Osteocyte (in vitro differentiated cells): ENCODE data around the gene OR1S1. TPM values are rescaled to one million over a fixed set of nuclear protein-coding genes. Genes with fewer than 3 reads are reported as not detected.

Source experiments
- DNase-seq: peaks from one replicate; pipeline ENCODE4 v3.0.0; 2021; ENCODE audit warnings: mixed read lengths; ENCODE audit not compliant: unreplicated experiment; ENCODE audit errors: extremely low spot score
- H3K27ac Mint-ChIP-seq: one replicate; pipeline ENCODE4 v1.8.0; 2021; ENCODE audit warnings: mild to moderate bottlenecking, mixed read lengths; ENCODE audit not compliant: unreplicated experiment
- H3K27me3 Mint-ChIP-seq: one replicate; pipeline ENCODE4 v1.8.0; 2021; ENCODE audit warnings: mixed read lengths; ENCODE audit not compliant: unreplicated experiment
- H3K36me3 Mint-ChIP-seq: one replicate; pipeline ENCODE4 v1.8.0; 2021; ENCODE audit warnings: mixed read lengths; ENCODE audit not compliant: unreplicated experiment
- H3K4me1 Mint-ChIP-seq: one replicate; pipeline ENCODE4 v1.8.0; 2021; ENCODE audit warnings: mixed read lengths; ENCODE audit not compliant: unreplicated experiment
- H3K4me3 Mint-ChIP-seq: one replicate; pipeline ENCODE4 v1.8.0; 2021; ENCODE audit warnings: mild to moderate bottlenecking, moderate library complexity, mixed read lengths; ENCODE audit not compliant: unreplicated experiment
- H3K9me3 Mint-ChIP-seq: one replicate; pipeline ENCODE4 v1.8.0; 2021; ENCODE audit warnings: mixed read lengths; ENCODE audit not compliant: unreplicated experiment
- total RNA-seq: library from RNA; stranded (reverse); gene quantifications from 2 replicates; pipeline ENCODE4 v1.2.1, GENCODE V29; 2021
- TF ChIP-seq, protein P1 (sequence below): fragments of 200-600 bp; sonication (generic); IDR thresholded peaks from 2 replicates; pipeline ENCODE4 v1.5.0; 2021; ENCODE audit warnings: antibody characterized with exemption, mild to moderate bottlenecking, moderate library complexity

Gene OR1S1
- total RNA-seq, 1 donor from 2014 or later, result not detected

DNA sequence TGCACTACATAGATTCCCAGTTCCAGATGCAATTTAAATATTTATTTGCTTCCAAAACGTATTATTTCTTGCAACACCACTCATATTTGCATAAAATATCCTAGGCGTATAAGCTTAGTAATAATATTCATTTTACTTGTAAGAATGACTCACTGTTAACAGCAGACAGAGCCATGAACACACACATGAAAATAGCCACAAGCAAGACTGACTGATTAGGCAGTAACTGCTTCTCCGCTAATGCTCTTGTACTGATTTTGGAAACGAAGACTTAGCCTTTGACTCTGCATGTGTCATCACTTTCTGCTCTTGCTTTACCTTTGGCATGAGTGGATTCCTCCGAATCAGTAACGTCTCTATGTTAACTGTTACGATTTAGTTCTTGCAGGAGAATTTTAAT lies 10.2 kb downstream of the OR1S1 start:
- Mint-ChIP-seq H3K4me3 (no peak overlapping the region), H3K27ac (no peak overlapping the region), H3K9me3 (no peaks in the 10 kb centered on the region), H3K4me1 (no peaks in the 10 kb centered on the region), H3K36me3 (no peaks in the 10 kb centered on the region), H3K27me3 (peaks cover 4% of the 10 kb centered on the region)
- no peak for DNase-seq
- TF ChIP-seq, protein P1, sequence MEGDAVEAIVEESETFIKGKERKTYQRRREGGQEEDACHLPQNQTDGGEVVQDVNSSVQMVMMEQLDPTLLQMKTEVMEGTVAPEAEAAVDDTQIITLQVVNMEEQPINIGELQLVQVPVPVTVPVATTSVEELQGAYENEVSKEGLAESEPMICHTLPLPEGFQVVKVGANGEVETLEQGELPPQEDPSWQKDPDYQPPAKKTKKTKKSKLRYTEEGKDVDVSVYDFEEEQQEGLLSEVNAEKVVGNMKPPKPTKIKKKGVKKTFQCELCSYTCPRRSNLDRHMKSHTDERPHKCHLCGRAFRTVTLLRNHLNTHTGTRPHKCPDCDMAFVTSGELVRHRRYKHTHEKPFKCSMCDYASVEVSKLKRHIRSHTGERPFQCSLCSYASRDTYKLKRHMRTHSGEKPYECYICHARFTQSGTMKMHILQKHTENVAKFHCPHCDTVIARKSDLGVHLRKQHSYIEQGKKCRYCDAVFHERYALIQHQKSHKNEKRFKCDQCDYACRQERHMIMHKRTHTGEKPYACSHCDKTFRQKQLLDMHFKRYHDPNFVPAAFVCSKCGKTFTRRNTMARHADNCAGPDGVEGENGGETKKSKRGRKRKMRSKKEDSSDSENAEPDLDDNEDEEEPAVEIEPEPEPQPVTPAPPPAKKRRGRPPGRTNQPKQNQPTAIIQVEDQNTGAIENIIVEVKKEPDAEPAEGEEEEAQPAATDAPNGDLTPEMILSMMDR, result no peak

DNA sequence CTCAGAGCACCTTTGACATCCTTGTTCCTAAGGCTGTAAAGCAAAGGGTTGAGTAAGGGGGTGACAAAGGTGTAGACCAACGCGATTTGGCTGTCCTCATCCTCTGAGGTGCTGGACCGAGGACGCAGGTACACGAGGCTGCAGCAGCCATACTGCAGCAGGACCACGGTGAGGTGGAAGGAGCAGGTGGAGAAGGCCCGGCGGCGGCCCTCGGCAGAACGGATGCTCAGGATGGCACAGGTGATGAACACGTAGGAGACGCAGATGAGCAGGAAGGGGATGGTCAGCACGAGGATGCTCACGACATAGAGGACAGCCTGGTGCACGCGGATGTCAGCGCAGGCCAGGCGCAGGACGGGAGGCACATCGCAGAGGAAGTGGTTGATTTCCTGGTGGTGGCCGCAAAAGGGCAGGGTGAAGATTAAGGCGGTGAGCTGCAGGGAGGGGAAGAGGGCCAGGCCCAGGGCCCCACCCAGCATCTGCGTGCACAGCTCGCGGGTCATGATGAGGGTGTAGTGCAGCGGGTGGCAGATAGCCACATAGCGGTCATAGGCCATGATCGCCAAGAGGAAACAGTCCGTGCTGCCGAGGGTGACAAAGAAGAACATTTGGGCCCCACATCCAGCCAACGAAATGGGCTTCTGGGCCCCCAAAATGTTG lies 15.6 kb downstream of the OR1S1 start:
- Mint-ChIP-seq H3K9me3 (no peaks in the 10 kb centered on the region), H3K27ac (no peak overlapping the region), H3K36me3 (no peaks in the 10 kb centered on the region), H3K4me3 (no peak overlapping the region), H3K4me1 (no peaks in the 10 kb centered on the region), H3K27me3 (peaks cover 6% of the 10 kb centered on the region)
- no peak for DNase-seq
- TF ChIP-seq, protein P1, result no peak

DNA sequence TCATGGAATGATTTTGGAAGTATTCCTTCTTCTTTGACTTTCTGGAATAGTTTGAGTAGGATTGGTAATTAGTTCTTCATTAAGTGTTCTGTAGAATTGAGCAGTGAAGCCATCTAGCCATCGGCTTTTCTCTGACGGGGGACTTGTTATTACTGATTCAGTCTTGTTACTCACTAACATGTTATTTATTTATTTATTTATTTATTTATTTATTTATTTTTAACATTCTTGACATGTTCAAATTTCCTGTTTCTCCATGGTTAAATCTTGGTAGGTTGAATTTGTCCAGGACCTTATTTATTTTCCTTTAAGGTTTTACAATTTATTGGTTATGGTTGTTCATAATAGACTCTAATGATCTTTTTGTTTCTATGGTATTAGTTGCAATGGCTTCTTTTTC lies 31.4 kb downstream of the OR1S1 start:
- Mint-ChIP-seq H3K4me3 (no peak overlapping the region), H3K4me1 (no peaks in the 10 kb centered on the region), H3K36me3 (no peaks in the 10 kb centered on the region), H3K27ac (no peak overlapping the region), H3K9me3 (peaks cover 5% of the 10 kb centered on the region), H3K27me3 (no peaks in the 10 kb centered on the region)
- TF ChIP-seq, protein P1, result no peak
- no peak for DNase-seq

DNA sequence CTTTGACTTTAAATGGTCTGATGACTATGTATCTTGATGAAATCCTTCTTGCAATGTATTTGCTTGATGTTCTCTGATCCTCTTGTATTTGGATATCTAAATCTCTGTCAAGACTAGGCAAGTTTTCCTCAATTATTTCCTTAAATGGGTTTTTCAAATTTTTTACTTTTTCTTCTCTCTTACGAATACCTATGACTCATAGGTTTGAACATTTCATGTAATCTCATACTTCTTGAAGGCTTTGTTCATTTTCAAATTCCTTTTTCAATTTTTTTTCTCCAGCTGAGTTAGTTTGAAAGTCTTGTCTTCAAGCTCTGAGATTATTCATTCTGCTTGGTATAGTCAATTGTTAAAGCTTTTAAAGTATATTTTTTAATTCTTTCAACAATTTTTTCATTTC lies 42.4 kb downstream of the OR1S1 start:
- Mint-ChIP-seq H3K4me3 (no peak overlapping the region), H3K36me3 (no peaks in the 10 kb centered on the region), H3K9me3 (peaks cover 16% of the 10 kb centered on the region), H3K27me3 (no peaks in the 10 kb centered on the region), H3K27ac (no peak overlapping the region), H3K4me1 (no peaks in the 10 kb centered on the region)
- no peak for DNase-seq
- TF ChIP-seq, protein P1, result no peak

DNA sequence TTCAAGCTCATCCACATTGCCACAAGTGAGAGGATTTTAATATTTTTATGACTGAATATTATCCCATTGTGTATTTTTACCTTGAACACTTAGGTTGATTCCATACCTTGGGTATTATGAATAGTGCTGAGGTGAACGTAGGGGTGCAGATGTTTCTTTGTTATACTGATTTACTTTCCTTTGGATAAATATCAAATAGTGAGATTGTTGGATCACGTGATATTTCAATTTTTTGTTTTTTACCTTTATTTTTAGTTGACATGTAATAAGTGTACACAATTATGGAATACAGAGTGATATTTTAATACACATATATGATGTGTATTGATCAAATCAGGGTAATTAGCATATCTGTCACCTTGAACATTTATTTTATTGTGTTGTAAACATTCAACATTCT lies 47.5 kb downstream of the OR1S1 start:
- no peak for DNase-seq

More for the DNA sequence above, 47.5 kb downstream of the OR1S1 start:
- Mint-ChIP-seq H3K4me3 (no peak overlapping the region), H3K36me3 (no peaks in the 10 kb centered on the region), H3K9me3 (peaks cover under 1% of the 10 kb centered on the region), H3K4me1 (no peaks in the 10 kb centered on the region), H3K27ac (no peak overlapping the region), H3K27me3 (no peaks in the 10 kb centered on the region)
- TF ChIP-seq, protein P1, result no peak

Other genes starting within 250 kb of the OR1S1 start
- not detected in 2 replicates for gene OR9Q1, start 188.8 kb upstream of the OR1S1 start, total RNA-seq
- not detected in 2 replicates for gene OR6Q1, start 181.8 kb upstream of the OR1S1 start, total RNA-seq
- gene OR9I1, start 87.2 kb upstream of the OR1S1 start, total RNA-seq, result not detected in 2 replicates
- gene OR9Q2, start 23.6 kb upstream of the OR1S1 start, total RNA-seq, result not detected in 2 replicates
- not detected in 2 replicates for gene OR1S2, start 8.6 kb upstream of the OR1S1 start, total RNA-seq
- not detected in 2 replicates for gene OR10Q1, start 16.2 kb downstream of the OR1S1 start, total RNA-seq
- not detected in 2 replicates for gene OR10W1, start 55.5 kb downstream of the OR1S1 start, total RNA-seq
- not detected in 2 replicates for gene OR5B17, start 146.3 kb downstream of the OR1S1 start, total RNA-seq
- gene OR5B3, start 194.2 kb downstream of the OR1S1 start, total RNA-seq, result not detected in 2 replicates
- gene OR5B2, start 215.4 kb downstream of the OR1S1 start, total RNA-seq, result not detected in 2 replicates
- not detected in 2 replicates for gene OR5B12, start 229.5 kb downstream of the OR1S1 start, total RNA-seq